ENCODE data around the gene IQGAP3.

GRCh38 chr1:156509424-156510034 is 62.8 kb downstream of the IQGAP3 start:
- TF ChIP-seq CTCF (IDR thresholded peaks at IDR 0.05) = no peak
- no peak for TF ChIP-seq POLR2A (IDR thresholded peaks at IDR 0.05)
